LNCAP (cell line): Measurements from ENCODE around the gene SESN3.

Experiments used
- TF ChIP-seq, protein P1 (sequence below): fragments of 450-650 bp; IDR thresholded peaks from 2 replicates; pipeline ENCODE4 v1.5.1; 2017; ENCODE audit warnings: mild to moderate bottlenecking

SESN3 gene

DNA sequence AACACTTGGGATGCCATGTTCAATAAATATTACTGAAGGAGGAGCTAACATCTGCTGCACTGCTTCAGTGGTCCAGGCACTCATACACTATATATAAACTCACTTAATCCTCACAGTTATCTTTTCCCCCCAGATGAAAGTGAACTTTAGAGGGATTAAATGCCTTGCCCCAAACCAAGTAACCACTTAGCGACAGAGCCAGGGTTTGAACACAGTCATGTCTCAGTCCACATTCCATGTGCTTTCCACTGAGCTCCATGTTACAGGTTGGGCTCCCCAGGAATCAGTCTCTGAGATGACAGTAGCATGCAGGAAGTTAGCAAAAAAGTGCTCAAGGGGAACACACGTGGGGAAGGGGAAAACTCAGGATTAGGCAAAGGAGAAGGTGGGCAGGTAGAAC lies 82.1 kb downstream of the SESN3 start:
- TF ChIP-seq, protein P1, sequence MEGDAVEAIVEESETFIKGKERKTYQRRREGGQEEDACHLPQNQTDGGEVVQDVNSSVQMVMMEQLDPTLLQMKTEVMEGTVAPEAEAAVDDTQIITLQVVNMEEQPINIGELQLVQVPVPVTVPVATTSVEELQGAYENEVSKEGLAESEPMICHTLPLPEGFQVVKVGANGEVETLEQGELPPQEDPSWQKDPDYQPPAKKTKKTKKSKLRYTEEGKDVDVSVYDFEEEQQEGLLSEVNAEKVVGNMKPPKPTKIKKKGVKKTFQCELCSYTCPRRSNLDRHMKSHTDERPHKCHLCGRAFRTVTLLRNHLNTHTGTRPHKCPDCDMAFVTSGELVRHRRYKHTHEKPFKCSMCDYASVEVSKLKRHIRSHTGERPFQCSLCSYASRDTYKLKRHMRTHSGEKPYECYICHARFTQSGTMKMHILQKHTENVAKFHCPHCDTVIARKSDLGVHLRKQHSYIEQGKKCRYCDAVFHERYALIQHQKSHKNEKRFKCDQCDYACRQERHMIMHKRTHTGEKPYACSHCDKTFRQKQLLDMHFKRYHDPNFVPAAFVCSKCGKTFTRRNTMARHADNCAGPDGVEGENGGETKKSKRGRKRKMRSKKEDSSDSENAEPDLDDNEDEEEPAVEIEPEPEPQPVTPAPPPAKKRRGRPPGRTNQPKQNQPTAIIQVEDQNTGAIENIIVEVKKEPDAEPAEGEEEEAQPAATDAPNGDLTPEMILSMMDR: no peak

DNA sequence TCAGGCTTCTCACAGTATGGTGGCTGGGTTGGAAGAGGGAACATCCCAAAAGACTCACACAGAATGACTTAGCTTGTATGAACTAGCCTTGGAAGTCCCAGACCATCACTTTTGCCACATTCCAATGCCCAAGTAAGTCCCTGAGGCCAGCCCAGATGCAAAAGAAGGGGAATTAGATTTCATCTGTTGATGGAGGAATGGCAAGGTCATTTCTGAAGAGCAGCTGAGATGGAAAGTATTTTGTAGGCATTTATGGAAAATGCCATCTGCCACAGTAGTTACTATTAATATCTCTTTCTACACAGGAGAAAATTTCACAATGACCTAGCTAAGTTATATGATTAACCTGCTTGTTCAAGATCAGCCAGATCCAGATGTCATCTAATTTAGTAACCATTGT lies 82.6 kb downstream of the SESN3 start:
- TF ChIP-seq, protein P1: no peak

DNA sequence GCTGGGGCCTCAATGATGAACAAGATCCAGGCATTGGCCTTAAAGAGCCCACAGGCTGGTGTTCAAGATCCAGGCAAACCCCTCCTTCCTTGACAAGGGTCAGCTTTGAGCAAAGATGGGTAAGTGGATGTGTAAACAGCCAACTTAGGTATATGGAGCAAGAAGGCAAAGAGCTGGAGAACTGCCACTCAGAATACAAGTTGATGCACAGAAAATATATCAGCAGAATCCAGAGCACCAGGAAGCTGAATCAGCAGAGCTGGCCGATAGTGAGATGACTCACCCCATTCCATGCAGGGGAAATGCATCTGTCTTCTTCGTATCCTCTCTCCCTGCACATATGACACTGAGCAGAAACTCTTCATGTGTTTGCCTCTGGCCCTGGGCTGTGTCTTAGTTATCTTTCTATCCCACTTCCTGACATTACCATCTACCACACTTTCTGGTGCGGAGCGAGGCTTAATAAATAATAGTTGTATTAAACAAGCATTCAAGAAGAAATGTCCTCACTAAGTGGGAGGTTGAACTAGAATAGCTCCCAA lies 83.6 kb downstream of the SESN3 start:
- TF ChIP-seq, protein P1: no peak

DNA sequence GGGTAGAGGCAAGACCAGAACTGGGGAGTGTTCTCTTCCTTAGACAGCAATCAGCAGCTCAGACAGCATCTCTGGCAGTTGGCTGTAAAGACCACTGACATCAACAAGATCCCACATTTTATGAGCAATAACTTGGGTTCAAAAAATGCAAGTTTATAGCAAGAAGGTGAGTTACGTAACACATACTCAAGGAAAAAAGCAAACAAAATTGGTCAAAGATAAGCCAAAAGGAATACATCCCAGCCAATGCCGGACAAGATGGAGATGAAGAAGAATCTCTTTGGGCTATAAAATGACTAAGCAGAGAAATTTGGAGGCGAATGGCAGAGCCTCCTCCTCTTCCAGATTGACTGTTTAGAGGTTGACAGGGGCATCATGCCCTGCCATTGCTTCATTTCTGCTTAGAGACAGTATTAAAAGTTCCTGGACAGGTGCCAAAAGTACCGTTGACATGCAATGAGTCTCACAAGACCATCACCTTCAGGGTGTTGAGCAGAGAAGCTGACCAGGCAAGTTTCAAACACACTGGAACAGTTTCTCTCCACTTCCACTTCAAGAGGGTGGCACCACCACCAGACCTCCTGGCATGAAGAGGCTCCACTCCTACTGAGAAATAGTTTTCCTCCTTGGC lies 85.5 kb downstream of the SESN3 start:
- TF ChIP-seq, protein P1: no peak

DNA sequence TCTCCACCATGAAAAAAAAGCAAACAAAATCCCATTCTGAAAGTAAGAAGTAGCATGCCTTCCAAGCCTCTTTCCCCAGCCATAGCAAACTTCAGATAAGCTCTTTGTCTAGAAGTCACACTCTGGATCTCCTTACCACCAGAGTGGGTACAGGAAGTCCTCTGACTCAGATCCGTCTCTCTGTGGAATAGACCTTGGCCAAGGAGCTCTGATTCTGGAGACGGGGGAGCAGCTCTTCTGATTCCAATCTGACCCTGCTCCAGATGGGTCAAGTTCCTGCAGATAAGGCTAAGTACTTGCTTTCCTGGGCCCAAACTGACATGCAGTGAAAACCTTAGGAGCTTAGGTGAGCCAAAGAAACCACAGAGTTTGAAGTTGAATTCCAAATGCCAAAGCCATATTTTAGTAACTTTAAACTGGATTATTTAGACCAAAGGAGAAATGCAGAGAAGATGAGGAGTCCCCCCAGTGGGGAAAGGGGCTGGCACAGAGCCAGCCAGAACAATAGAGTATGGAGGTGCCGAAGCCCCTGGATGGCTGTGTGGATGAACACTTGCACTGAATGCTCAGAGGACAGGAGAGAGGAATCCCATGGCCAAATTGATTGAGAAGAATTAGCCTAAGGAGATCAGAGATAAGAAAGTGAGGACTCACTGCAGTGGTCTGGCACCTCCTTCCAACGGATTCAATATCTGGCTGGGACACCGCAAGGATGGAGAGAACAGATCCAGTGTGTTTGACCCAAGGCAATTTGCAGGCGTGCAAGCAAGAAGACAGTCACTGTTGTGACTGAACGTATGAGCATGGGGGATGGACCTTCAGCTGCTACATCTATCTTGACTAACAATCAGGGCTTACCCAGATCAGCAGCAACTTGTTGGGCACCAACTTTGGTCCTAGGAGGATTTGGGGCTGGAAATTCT lies 86.4 kb downstream of the SESN3 start:
- TF ChIP-seq, protein P1: no peak

DNA sequence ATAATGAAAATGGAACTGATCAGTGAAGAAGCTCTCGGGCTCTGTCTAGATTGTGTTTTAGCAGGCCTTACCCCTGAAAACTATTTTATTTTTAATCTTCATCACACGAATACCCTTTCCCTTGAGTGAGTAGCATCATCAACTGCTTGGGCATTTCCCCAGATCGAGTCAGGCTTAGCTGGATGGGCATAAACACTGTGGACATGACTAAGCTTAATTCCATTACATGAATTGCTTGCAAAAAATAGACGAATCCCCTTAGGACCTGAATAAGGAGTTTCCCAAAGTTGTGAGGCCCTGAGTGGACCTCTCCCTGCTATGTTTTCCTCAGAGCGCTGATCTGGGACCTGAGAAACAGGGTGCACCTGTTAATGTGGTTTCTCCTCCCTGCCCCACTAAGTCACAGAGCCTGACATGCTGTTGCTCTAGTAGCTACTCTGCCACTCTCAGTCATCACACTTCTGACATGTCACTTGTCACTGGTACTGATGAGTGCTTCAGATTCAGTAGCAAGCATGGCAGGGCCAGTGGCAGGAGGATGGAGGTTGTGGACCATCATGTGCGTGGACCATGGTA lies 87.8 kb downstream of the SESN3 start:
- TF ChIP-seq, protein P1: no peak

DNA sequence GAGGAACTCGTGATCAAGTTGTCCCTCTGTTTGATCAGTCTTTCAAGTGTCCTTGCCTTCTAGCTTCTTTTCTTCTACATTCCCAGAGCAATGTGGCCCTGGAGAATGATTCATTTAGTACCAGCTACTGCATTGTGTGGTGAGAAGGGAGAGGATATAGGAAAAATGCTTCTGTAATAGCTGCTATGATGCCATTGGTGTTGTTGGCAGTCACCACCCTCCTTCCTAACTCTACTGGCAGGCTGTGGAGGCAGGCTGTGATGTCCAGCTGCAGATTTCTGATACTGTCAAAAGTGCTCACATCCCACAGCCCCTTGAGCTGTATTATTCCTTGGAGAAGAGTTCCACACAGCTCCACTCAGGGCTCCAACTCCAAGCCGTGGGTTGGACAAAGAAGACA lies 88.6 kb downstream of the SESN3 start:
- TF ChIP-seq, protein P1: no peak
